ENCODE measurements around the gene COMTD1.

Gene COMTD1

GRCh38 chr10:75238182-75239095, 2.7 kb upstream of the COMTD1 start:
- no peak for TF ChIP-seq CTCF (conservative IDR thresholded peaks at IDR 0.05; ENCODE audit: low read depth, low read length)
- no peak overlapping the region for H3K4me3 ChIP-seq (ENCODE audit: low read length)
- DNase-seq (ENCODE audit: low read depth) = no peak

DNA sequence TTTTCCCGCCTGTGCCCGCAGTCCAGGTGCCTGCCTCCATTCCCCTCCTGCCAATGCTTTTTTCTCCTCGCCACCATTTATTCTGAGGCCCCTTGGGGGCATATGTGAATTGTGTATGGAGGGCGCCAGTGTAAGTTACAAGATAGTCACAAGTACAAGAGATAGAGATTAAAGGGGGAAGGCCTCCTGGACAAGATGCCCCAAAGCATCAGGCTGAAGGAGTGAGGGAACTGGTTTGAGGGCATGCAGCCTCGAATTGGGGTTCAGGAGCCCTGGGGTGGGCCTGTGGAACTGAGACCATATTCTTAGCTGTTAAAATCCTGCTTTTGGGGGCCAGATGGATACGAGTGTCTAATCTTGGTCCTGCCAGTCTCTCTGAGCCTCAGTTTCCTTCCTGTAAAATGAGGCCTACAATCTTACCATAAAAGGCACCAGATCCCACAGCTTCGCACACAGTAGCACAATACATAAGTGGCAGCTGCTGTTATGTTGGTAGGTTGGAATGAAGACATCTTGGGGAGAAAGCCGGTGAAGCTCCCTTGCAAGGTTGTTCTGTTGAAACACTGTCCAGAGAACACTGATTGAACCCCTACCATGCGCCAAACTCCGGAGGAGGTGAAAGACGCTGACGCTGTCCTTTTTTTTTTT, 545 bp upstream of the COMTD1 start:
- no peak overlapping the region for H3K4me3 ChIP-seq (ENCODE audit: low read length)
- no peak for TF ChIP-seq CTCF (conservative IDR thresholded peaks at IDR 0.05; ENCODE audit: low read depth, low read length)
- DNase-seq (ENCODE audit: low read depth) = no peak

DNA sequence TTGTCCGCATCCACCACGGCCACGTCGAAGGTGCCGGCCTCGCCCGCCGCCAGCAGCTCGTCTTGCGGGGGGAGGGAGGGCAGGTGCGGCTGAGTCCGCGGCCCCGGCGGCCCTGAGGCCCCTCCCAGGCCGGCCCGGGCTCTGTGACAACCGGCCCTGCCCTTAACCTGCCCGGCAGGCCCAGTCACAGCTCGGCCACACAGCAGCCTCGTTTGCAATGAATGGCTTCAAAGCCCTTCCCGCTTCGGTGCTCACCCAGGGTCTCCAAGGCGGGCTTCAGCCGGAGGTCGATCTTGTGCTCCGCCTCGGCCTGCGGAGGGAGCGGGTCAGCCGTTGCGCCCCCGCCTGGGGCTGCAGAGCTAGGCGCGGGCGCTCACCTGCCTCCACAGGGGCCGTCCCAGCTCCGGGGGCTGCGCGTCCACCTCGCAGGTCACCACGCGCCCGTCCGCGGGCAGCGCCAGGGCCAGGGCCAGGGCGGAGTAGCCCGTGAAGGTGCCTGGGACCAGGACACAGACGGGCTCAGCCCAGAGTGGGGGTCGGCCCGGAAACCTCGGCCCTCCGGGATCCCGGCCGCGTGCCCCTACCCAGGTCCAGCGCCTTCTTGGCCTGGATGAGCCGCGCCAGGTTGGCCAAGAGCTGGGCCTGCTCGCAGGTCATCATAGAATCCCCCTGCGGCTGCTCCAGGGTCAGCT, 928 bp downstream of the COMTD1 start:
- DNase-seq (ENCODE audit: low read depth) = no peak
- peak; percentile 10 for TF ChIP-seq CTCF (conservative IDR thresholded peaks at IDR 0.05; ENCODE audit: low read depth, low read length)
- H3K4me3 ChIP-seq (ENCODE audit: low read length) = peak overlapping the region; percentile 62

GRCh38 chr10:75234017-75234682, 1.6 kb downstream of the COMTD1 start:
- peak; percentile 71 for DNase-seq (ENCODE audit: low read depth)
- peak overlapping the region; percentile 62 for H3K4me3 ChIP-seq (ENCODE audit: low read length)
- TF ChIP-seq CTCF (conservative IDR thresholded peaks at IDR 0.05; ENCODE audit: low read depth, low read length) = no peak

- no peak for TF ChIP-seq CTCF (conservative IDR thresholded peaks at IDR 0.05; ENCODE audit: low read depth, low read length)
- peak overlapping the region; percentile 43 for H3K4me3 ChIP-seq (ENCODE audit: low read length)
- DNase-seq (ENCODE audit: low read depth) = no peak
Observed at GRCh38 chr10:75233444-75234016, 2.2 kb downstream of the COMTD1 start.

- H3K4me3 ChIP-seq (ENCODE audit: low read length) = no peak overlapping the region
- DNase-seq (ENCODE audit: low read depth) = no peak
- no peak for TF ChIP-seq CTCF (conservative IDR thresholded peaks at IDR 0.05; ENCODE audit: low read depth, low read length)
Observed at GRCh38 chr10:75231672-75232581, 3.8 kb downstream of the COMTD1 start.

Data from retinal pigment epithelial cell (primary cell).